B cell (primary cell): ENCODE results near the gene NKG7. TPM values are rescaled to one million over a fixed set of nuclear protein-coding genes. Genes with fewer than 3 reads are reported as not detected.

ENCODE experiments used
- ATAC-seq: fragments of 200-7000 bp; cut with Tn5 transposase; one replicate; pipeline ENCODE4 v1.10.0; 2021; ENCODE audit warnings: low read depth, mild to moderate bottlenecking, moderate number of reproducible peaks, moderate library complexity
- CTCF ChIA-PET: fragments of 350-600 bp; sonication (Branson Sonifier 250); formaldehyde crosslinking; loops from one replicate; lab custom pipeline; 2021; ENCODE audit warnings: antibody characterized with exemption, inconsistent platforms; lab: Charles Lee
- POLR2A ChIA-PET: fragments of 350-600 bp; sonication (Branson Sonifier 250); formaldehyde crosslinking; loops from one replicate; lab custom pipeline; 2021; ENCODE audit warnings: antibody characterized with exemption; lab: Charles Lee
- DNase-seq: peaks from one replicate; pipeline ENCODE4 v3.0.0; 2013
- H2AFZ ChIP-seq: 2 replicates; pipeline ENCODE4 v1.6.1; 2012; ENCODE audit warnings: mild to moderate bottlenecking, low read depth, low read length; ENCODE audit not compliant: insufficient read depth, poor library complexity, severe bottlenecking
- H3K27ac ChIP-seq, 2 donors: 1 replicate in 1 of 2; 2 replicates in 1 of 2; pipeline ENCODE4 v1.5.1; 2012 to 2013; ENCODE audit warnings: low read length in 2 of 2, mild to moderate bottlenecking in 2 of 2, moderate library complexity in 1 of 2
- H3K27me3 ChIP-seq, 4 experiments: fragments of 200-600 bp in 1 of 4; sonication (generic) in 1 of 4; replicated peaks in 1 of 4; 1 replicate in 2 of 4; 2 replicates in 2 of 4; pipeline versions ENCODE4 v1.6.1 to v1.7.0; 2013 to 2016; ENCODE audit warnings: low read length in 3 of 4, mild to moderate bottlenecking in 2 of 4, mixed read lengths in 1 of 4, moderate library complexity in 1 of 4; ENCODE audit not compliant: insufficient read depth in 4 of 4, control insufficient read depth in 3 of 4; ENCODE audit errors: control extremely low read depth in 1 of 4
- H3K36me3 ChIP-seq, 2 experiments: replicated peaks in 1 of 2; 1 replicate in 1 of 2; 2 replicates in 1 of 2; pipeline versions ENCODE4 v1.6.1 to v1.7.1; 2013; ENCODE audit warnings: low read length in 1 of 2; ENCODE audit not compliant: insufficient read depth in 2 of 2, control insufficient read depth in 1 of 2; ENCODE audit errors: control extremely low read depth in 1 of 2, extremely low read depth in 1 of 2
- H3K4me1 ChIP-seq, 2 donors: fragments of 200-600 bp in 1 of 2; sonication (generic) in 1 of 2; 1 replicate in 1 of 2; 2 replicates in 1 of 2; pipeline versions ENCODE4 v1.5.1 to v1.6.1; 2013 to 2017; ENCODE audit warnings: low read length in 2 of 2; ENCODE audit not compliant: control insufficient read depth in 2 of 2, insufficient read depth in 2 of 2
- H3K4me2 ChIP-seq: replicated peaks from 2 replicates; pipeline ENCODE3; 2012; ENCODE audit warnings: mild to moderate bottlenecking, low read depth, low read length; ENCODE audit not compliant: poor library complexity, severe bottlenecking
- H3K4me3 ChIP-seq, 5 experiments: fragments of 200-600 bp in 1 of 5; sonication (generic) in 1 of 5; 1 replicate in 3 of 5; 2 replicates in 2 of 5; pipeline versions ENCODE4 v1.5.1 to v1.7.0; 2011 to 2016; ENCODE audit warnings: low read length in 4 of 5, mild to moderate bottlenecking in 4 of 5, low read depth in 2 of 5, control low read depth in 1 of 5, moderate library complexity in 1 of 5; ENCODE audit not compliant: insufficient read depth in 1 of 5; ENCODE audit errors: control extremely low read depth in 1 of 5, extremely low read depth in 1 of 5
- H3K79me2 ChIP-seq: fragments of 200-600 bp; sonication (generic); one replicate; pipeline ENCODE4 v1.6.0; 2016; ENCODE audit warnings: low read length; ENCODE audit not compliant: control insufficient read depth, insufficient read depth
- H3K9ac ChIP-seq: fragments of 200-600 bp; sonication (generic); 2 replicates; pipeline ENCODE4 v1.6.1; 2017; ENCODE audit warnings: mild to moderate bottlenecking, low read length, moderate library complexity
- H3K9me3 ChIP-seq, 3 donors: one replicate each; pipeline versions ENCODE4 v1.6.1 to v1.7.1; 2013; ENCODE audit warnings: low read length in 2 of 3; ENCODE audit not compliant: control insufficient read depth in 2 of 3, insufficient read depth in 1 of 3; ENCODE audit errors: control extremely low read depth in 1 of 3
- H4K20me1 ChIP-seq: 2 replicates; pipeline ENCODE4 v1.6.0; 2012; ENCODE audit warnings: mild to moderate bottlenecking, low read length; ENCODE audit not compliant: insufficient read depth, control insufficient read depth, poor library complexity, severe bottlenecking
- H3K27ac Mint-ChIP-seq: one replicate; pipeline ENCODE4 v1.8.0; 2021; ENCODE audit warnings: mixed read lengths
- H3K27me3 Mint-ChIP-seq: one replicate; pipeline ENCODE4 v1.8.0; 2021; ENCODE audit warnings: mixed read lengths
- H3K4me1 Mint-ChIP-seq: one replicate; pipeline ENCODE4 v1.8.0; 2021; ENCODE audit warnings: mixed read lengths
- H3K4me3 Mint-ChIP-seq: one replicate; pipeline ENCODE4 v1.8.0; 2021; ENCODE audit warnings: mixed read lengths
- H3K9me3 Mint-ChIP-seq: one replicate; pipeline ENCODE4 v1.8.0; 2022; ENCODE audit warnings: mixed read lengths; ENCODE audit not compliant: insufficient read depth
- EZH2 ChIP-seq: IDR thresholded peaks from 2 replicates; pipeline ENCODE4 v1.6.1; 2012; ENCODE audit warnings: borderline replicate concordance, low read depth, mild to moderate bottlenecking, moderate library complexity, low read length; ENCODE audit not compliant: insufficient read depth, poor library complexity, severe bottlenecking
- WGBS: methylation state at CpG from one replicate; pipeline ENCODE4 v1.1.5; 2013; ENCODE audit warnings: missing lambda C conversion rate; ENCODE audit not compliant: insufficient coverage; 5-methylcytosine and 5-hydroxymethylcytosine counted together
- intact Hi-C: fragments of 100-400 bp; cut with micrococcal nuclease; formaldehyde crosslinking; loops from one replicate; pipeline ENCODE4 v1.10.0; 2022
- polyA plus RNA-seq: library from polyadenylated mRNA; depleted of rRNA; stranded (reverse); fragments of >200 nt; gene quantifications from 2 replicates; pipeline ENCODE4 v1.2.3, GENCODE V29; 2012
- total RNA-seq, 2 donors: library from RNA; stranded (reverse); fragments of 120-200 nt in 1 of 2; gene quantifications; 1 replicate in 1 of 2; 2 replicates in 1 of 2; pipeline versions ENCODE4 v1.2.3 to v1.2.4, GENCODE V29; 2013 to 2022
- TF ChIP-seq, protein P1 (sequence below): fragments of 200-600 bp; IDR thresholded peaks from one replicate; pipeline ENCODE4 v1.8.0; 2022; ENCODE audit warnings: antibody characterized with exemption, mild to moderate bottlenecking

Gene NKG7
- total and polyA plus RNA-seq, 2 donors (not counting 1 experiment from before 2014, with no cell fraction given) = 1.9 to 6.6 TPM

DNA sequence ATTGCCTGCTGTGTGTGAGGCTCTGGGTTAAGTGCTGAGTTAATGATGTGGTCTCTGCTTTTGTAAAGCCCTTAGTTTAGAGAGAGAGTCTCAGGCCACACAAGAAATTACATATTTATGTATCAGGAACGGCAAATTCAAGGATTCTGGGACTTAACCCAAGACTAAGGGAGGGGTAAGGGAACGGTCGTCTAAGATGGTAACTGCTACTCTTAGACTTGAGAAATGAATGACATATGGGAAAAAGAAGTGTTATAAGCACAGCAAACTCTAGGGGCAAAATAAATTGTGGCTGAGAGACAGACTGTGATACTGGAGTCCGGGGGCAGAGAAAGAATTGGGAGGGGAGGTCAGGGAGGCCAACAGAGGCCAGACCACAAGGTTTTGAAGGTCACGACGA is 40.7 kb downstream of the NKG7 start:
- Histone ChIP-seq H3K9ac (no peak overlapping the region), H3K9me3 (peaks cover 0 to 30% (median 3%) of the 10 kb centered on the region in 3 donors), H4K20me1 (no peaks in the 10 kb centered on the region), H3K4me3 (no peak overlapping the region), H2AFZ (no peak overlapping the region), H3K4me1 (peaks cover 12 to 18% of the 10 kb centered on the region in 2 donors), H3K27ac (no peak overlapping the region), H3K79me2 (no peaks in the 10 kb centered on the region), H3K36me3 (no peaks in the 10 kb centered on the region), H3K4me2 (no peak overlapping the region), H3K27me3 (peaks cover 0 to 41% (median 19%) of the 10 kb centered on the region in 4 experiments)
- intact Hi-C loops = no loop called here
- CTCF ChIA-PET = interaction anchor here (1.0 kb wide), 1 partner anchor 142 kb away, joined by 3 read pairs; no protein-coding TSS in a partner anchor
- DNase-seq (no peak), ATAC-seq (no peak)
- POLR2A ChIA-PET = no interaction called here
- peaks cover 4% of the 10 kb centered on the region for H3K9me3 Mint-ChIP-seq
- TF ChIP-seq, protein P1, sequence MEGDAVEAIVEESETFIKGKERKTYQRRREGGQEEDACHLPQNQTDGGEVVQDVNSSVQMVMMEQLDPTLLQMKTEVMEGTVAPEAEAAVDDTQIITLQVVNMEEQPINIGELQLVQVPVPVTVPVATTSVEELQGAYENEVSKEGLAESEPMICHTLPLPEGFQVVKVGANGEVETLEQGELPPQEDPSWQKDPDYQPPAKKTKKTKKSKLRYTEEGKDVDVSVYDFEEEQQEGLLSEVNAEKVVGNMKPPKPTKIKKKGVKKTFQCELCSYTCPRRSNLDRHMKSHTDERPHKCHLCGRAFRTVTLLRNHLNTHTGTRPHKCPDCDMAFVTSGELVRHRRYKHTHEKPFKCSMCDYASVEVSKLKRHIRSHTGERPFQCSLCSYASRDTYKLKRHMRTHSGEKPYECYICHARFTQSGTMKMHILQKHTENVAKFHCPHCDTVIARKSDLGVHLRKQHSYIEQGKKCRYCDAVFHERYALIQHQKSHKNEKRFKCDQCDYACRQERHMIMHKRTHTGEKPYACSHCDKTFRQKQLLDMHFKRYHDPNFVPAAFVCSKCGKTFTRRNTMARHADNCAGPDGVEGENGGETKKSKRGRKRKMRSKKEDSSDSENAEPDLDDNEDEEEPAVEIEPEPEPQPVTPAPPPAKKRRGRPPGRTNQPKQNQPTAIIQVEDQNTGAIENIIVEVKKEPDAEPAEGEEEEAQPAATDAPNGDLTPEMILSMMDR = no peak
- TF ChIP-seq EZH2 = no peak
- H3K27me3 Mint-ChIP-seq = peaks cover 32% of the 10 kb centered on the region
- H3K27ac Mint-ChIP-seq = no peak overlapping the region
- peaks cover 8% of the 10 kb centered on the region for H3K4me1 Mint-ChIP-seq
- no peak overlapping the region for H3K4me3 Mint-ChIP-seq
- WGBS = 96% methylated on average over 5 of the region's 6 CpGs

DNA sequence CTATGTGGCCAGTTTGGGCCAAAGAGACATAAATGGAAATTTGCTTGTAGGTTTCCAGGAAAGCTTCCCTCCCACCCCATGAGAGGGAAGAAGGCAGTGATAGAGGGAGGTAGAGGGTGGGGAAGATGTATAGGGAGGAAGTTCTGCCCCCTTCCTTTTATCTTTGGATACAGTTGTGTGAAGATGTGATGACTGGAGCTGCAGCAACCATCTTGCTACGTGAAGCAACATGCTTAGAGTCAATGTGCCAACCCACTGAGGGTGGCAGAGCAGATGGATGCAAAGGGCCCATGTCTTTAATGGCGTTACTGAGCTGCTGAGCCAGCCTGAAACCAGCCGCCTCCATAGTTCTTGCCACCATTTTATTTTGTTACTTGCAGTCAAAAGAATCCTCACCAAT is 41.3 kb downstream of the NKG7 start:
- DNase-seq (no peak), ATAC-seq (no peak)
- H3K79me2 ChIP-seq = no peaks in the 10 kb centered on the region
- Mint-ChIP-seq H3K4me1 (peaks cover 8% of the 10 kb centered on the region), H3K27me3 (peaks cover 34% of the 10 kb centered on the region), H3K4me3 (no peak overlapping the region), H3K9me3 (peaks cover 4% of the 10 kb centered on the region), H3K27ac (no peak overlapping the region)
- peaks cover 0 to 45% (median 22%) of the 10 kb centered on the region in 4 experiments for H3K27me3 ChIP-seq
- no peak overlapping the region for H3K27ac ChIP-seq
- 59% methylated on average over 3 of the region's 3 CpGs for WGBS
- H3K4me1 ChIP-seq = peaks cover 12 to 20% of the 10 kb centered on the region in 2 donors
- H3K9ac ChIP-seq = no peak overlapping the region
- intact Hi-C loops = no loop called here
- H3K4me2 ChIP-seq = no peak overlapping the region
- H2AFZ ChIP-seq = no peak overlapping the region
- no peaks in the 10 kb centered on the region for H3K36me3 ChIP-seq
- ChIA-PET POLR2A (no interaction called here), CTCF (interaction anchor here (1.0 kb wide), 1 partner anchor 142 kb away, joined by 3 read pairs; no protein-coding TSS in a partner anchor)
- no peak for TF ChIP-seq EZH2
- TF ChIP-seq, protein P1 = no peak
- no peak overlapping the region for H3K4me3 ChIP-seq
- H4K20me1 ChIP-seq = no peaks in the 10 kb centered on the region
- H3K9me3 ChIP-seq = peaks cover 0 to 32% (median 3%) of the 10 kb centered on the region in 3 donors
